H1 (cell line): ENCODE measurements around the gene TRPV4. TPM values are rescaled to one million over a fixed set of nuclear protein-coding genes. Genes with fewer than 3 reads are reported as not detected.

Source experiments
- CTCF ChIA-PET: fragments of 300-600 bp; sonication (Branson Sonifier 250); formaldehyde crosslinking; loops from one replicate; lab custom pipeline; 2021; ENCODE audit not compliant: partially characterized antibody; lab: Charles Lee
- POLR2A ChIA-PET: fragments of 300-600 bp; sonication (Branson Sonifier 250); formaldehyde crosslinking; loops from one replicate; lab custom pipeline; 2021; ENCODE audit warnings: inconsistent platforms; ENCODE audit not compliant: partially characterized antibody; lab: Charles Lee
- DNase-seq, 2 experiments: peaks; one replicate each; pipeline versions ENCODE4 v3.0.0 to v3.0.0-alpha.2; 2010 to 2022; ENCODE audit warnings: low spot score in 2 of 2, low read depth in 1 of 2, mixed read lengths in 1 of 2
- FAIRE-seq: peaks from 2 replicates; lab custom pipeline; 2011; peaks lifted over from hg19 to GRCh38; lab: Jason Lieb, UNC
- H2AFZ ChIP-seq: 2 replicates; pipeline ENCODE4 v1.8.1; 2012; ENCODE audit warnings: low read length, inconsistent platforms
- H2AK5ac ChIP-seq: 2 replicates; pipeline ENCODE4 v1.6.1; 2013; ENCODE audit warnings: low read depth, low read length
- H2BK120ac ChIP-seq: replicated peaks from 2 replicates; pipeline ENCODE3; 2013; ENCODE audit warnings: low read depth, low read length, inconsistent platforms
- H2BK12ac ChIP-seq: 2 replicates; pipeline ENCODE4 v1.6.1; 2013; ENCODE audit warnings: low read depth, low read length
- H2BK15ac ChIP-seq: 2 replicates; pipeline ENCODE4 v1.6.1; 2013; ENCODE audit warnings: low read length
- H2BK20ac ChIP-seq: 2 replicates; pipeline ENCODE4 v1.6.1; 2013; ENCODE audit warnings: low read length
- H2BK5ac ChIP-seq: 2 replicates; pipeline ENCODE4 v1.6.1; 2013; ENCODE audit warnings: low read depth, low read length
- H3K14ac ChIP-seq: 2 replicates; pipeline ENCODE4 v1.6.1; 2013; ENCODE audit warnings: inconsistent platforms; ENCODE audit not compliant: insufficient read length
- H3K18ac ChIP-seq: 2 replicates; pipeline ENCODE4 v1.6.1; 2013; ENCODE audit warnings: low read length; ENCODE audit errors: extremely low read depth
- H3K23ac ChIP-seq: 2 replicates; pipeline ENCODE4 v1.6.1; 2013; ENCODE audit warnings: inconsistent platforms; ENCODE audit not compliant: insufficient read length
- H3K23me2 ChIP-seq: 2 replicates; pipeline ENCODE4 v1.6.1; 2013; ENCODE audit warnings: low read depth, low read length
- H3K27ac ChIP-seq: 2 replicates; pipeline ENCODE4 v1.6.1; 2011; ENCODE audit warnings: low read depth, low read length, inconsistent platforms
- H3K27me3 ChIP-seq, 4 experiments: replicated peaks in 1 of 4; 1 replicate in 1 of 4; 2 replicates in 3 of 4; pipeline versions ENCODE4 v1.6.1 to v1.8.1; 2011 to 2013; ENCODE audit warnings: low read length in 3 of 4, mild to moderate bottlenecking in 3 of 4, inconsistent platforms in 2 of 4, mixed read lengths in 2 of 4, moderate library complexity in 1 of 4; ENCODE audit not compliant: control insufficient read depth in 3 of 4, insufficient read depth in 3 of 4; ENCODE audit errors: extremely low read depth in 1 of 4
- H3K36me3 ChIP-seq, 4 experiments: 2 replicates each; pipeline versions ENCODE4 v1.6.1 to v1.8.1; 2011 to 2013; ENCODE audit warnings: mild to moderate bottlenecking in 4 of 4, low read length in 3 of 4, moderate library complexity in 2 of 4, control low read depth in 1 of 4, inconsistent platforms in 1 of 4; ENCODE audit not compliant: insufficient read depth in 4 of 4, control insufficient read depth in 2 of 4
- H3K4ac ChIP-seq: replicated peaks from 2 replicates; pipeline ENCODE3; 2013; ENCODE audit warnings: low read length, low read depth, mixed read lengths, inconsistent platforms; ENCODE audit not compliant: insufficient read length
- H3K4me1 ChIP-seq, 4 experiments: replicated peaks in 1 of 4; 1 replicate in 1 of 4; 2 replicates in 3 of 4; pipeline versions ENCODE4 v1.6.1 to v1.8.1; 2011 to 2013; ENCODE audit warnings: low read length in 3 of 4, inconsistent platforms in 2 of 4, mixed read lengths in 1 of 4; ENCODE audit not compliant: insufficient read depth in 4 of 4, control insufficient read depth in 3 of 4
- H3K4me2 ChIP-seq, 2 experiments: 2 replicates each; pipeline versions ENCODE4 v1.6.1 to v1.8.1; 2011 to 2013; ENCODE audit warnings: low read depth in 2 of 2, low read length in 2 of 2, control low read depth in 1 of 2, inconsistent platforms in 1 of 2, mild to moderate bottlenecking in 1 of 2; ENCODE audit not compliant: insufficient read depth in 1 of 2
- H3K4me3 ChIP-seq, 4 experiments: fragments of 200-600, 300-600 bp in 1 of 4; sonication (generic), shearing (Covaris generic), sonication (Bioruptor Twin) in 1 of 4; 2 replicates each; pipeline versions ENCODE4 v1.5.1 to v1.8.1; 2011 to 2016; ENCODE audit warnings: low read length in 4 of 4, low read depth in 3 of 4, control low read depth in 2 of 4, inconsistent platforms in 2 of 4, mild to moderate bottlenecking in 2 of 4, mixed read lengths in 1 of 4, moderate library complexity in 1 of 4; ENCODE audit not compliant: insufficient read depth in 2 of 4; ENCODE audit errors: extremely low read depth in 1 of 4
- H3K56ac ChIP-seq: replicated peaks from 2 replicates; pipeline ENCODE3; 2013; ENCODE audit warnings: low read depth, mild to moderate bottlenecking, mixed read lengths, low read length, inconsistent platforms; ENCODE audit not compliant: insufficient read length
- H3K79me1 ChIP-seq: 2 replicates; pipeline ENCODE4 v1.6.1; 2013; ENCODE audit warnings: low read depth, low read length, control low read depth
- H3K79me2 ChIP-seq, 2 experiments: 2 replicates each; pipeline versions ENCODE4 v1.6.1 to v1.8.1; 2012 to 2013; ENCODE audit warnings: low read length in 2 of 2, mild to moderate bottlenecking in 2 of 2, inconsistent platforms in 1 of 2; ENCODE audit not compliant: insufficient read depth in 2 of 2, control insufficient read depth in 1 of 2
- H3K9ac ChIP-seq, 4 experiments: replicated peaks in 1 of 4; 1 replicate in 1 of 4; 2 replicates in 3 of 4; pipeline versions ENCODE4 v1.6.1 to v1.8.1; 2011 to 2013; ENCODE audit warnings: low read depth in 3 of 4, low read length in 3 of 4, control low read depth in 2 of 4, mild to moderate bottlenecking in 2 of 4, moderate library complexity in 2 of 4, inconsistent platforms in 1 of 4; ENCODE audit errors: extremely low read depth in 1 of 4
- H3K9me3 ChIP-seq, 2 experiments: 2 replicates each; pipeline versions ENCODE4 v1.6.1 to v1.8.1; 2012 to 2013; ENCODE audit warnings: mild to moderate bottlenecking in 2 of 2, moderate library complexity in 2 of 2, control low read depth in 1 of 2, inconsistent platforms in 1 of 2, low read depth in 1 of 2, low read length in 1 of 2, mixed read lengths in 1 of 2; ENCODE audit not compliant: insufficient read depth in 2 of 2
- H4K20me1 ChIP-seq, 2 experiments: replicated peaks in 1 of 2; 2 replicates each; pipeline versions ENCODE3 to v1.8.1; 2011 to 2013; ENCODE audit warnings: inconsistent platforms in 2 of 2, low read length in 2 of 2, mild to moderate bottlenecking in 1 of 2; ENCODE audit not compliant: insufficient read depth in 2 of 2, control insufficient read depth in 1 of 2
- H4K5ac ChIP-seq: 2 replicates; pipeline ENCODE4 v1.6.1; 2013; ENCODE audit warnings: low read length, low read depth, mixed read lengths, inconsistent platforms; ENCODE audit not compliant: insufficient read length
- H4K8ac ChIP-seq: 2 replicates; pipeline ENCODE4 v1.8.0; 2013; ENCODE audit warnings: mild to moderate bottlenecking, moderate library complexity, low read length, inconsistent platforms; ENCODE audit not compliant: insufficient read depth; ENCODE audit errors: extremely low read depth
- H4K91ac ChIP-seq: replicated peaks from 2 replicates; pipeline ENCODE3; 2013; ENCODE audit warnings: low read length, mixed read lengths, inconsistent platforms; ENCODE audit not compliant: insufficient read length
- CREB1 ChIP-seq: IDR thresholded peaks from 2 replicates; pipeline ENCODE4 v1.6.1; 2012; ENCODE audit warnings: inconsistent platforms
- GABPA ChIP-seq: IDR thresholded peaks from 2 replicates; pipeline ENCODE4 v1.6.1; 2011; ENCODE audit warnings: mild to moderate bottlenecking, low read length, moderate library complexity, borderline replicate concordance; ENCODE audit not compliant: insufficient read depth
- HDAC2 ChIP-seq, 2 experiments: fragments of 300-600 bp in 1 of 2; sonication (generic) in 1 of 2; IDR thresholded peaks; 2 replicates each; pipeline ENCODE4 v1.6.1; 2011 to 2012; ENCODE audit warnings: low read depth in 2 of 2, low read length in 2 of 2, mild to moderate bottlenecking in 2 of 2, moderate library complexity in 2 of 2, borderline replicate concordance in 1 of 2, inconsistent platforms in 1 of 2
- HDAC6 ChIP-seq: IDR thresholded peaks from one replicate; pipeline ENCODE4 v1.7.1; 2012; ENCODE audit warnings: low read depth, mild to moderate bottlenecking, inconsistent platforms, low read length, moderate library complexity
- SIX5 ChIP-seq: IDR thresholded peaks from 2 replicates; pipeline ENCODE4 v1.6.1; 2011; ENCODE audit warnings: mild to moderate bottlenecking, low read depth, low read length
- SP4 ChIP-seq: IDR thresholded peaks from 2 replicates; pipeline ENCODE4 v1.6.1; 2012; ENCODE audit warnings: low read length, inconsistent platforms
- TCF12 ChIP-seq: IDR thresholded peaks from 2 replicates; pipeline ENCODE4 v1.6.1; 2011; ENCODE audit warnings: low read depth, mild to moderate bottlenecking, low read length
- TEAD4 ChIP-seq: IDR thresholded peaks from 2 replicates; pipeline ENCODE4 v1.6.1; 2012; ENCODE audit warnings: low read depth, low read length, inconsistent platforms, mixed read lengths
- ZNF274 ChIP-seq: IDR thresholded peaks from 2 replicates; pipeline ENCODE4 v1.7.0; 2012; ENCODE audit warnings: low read length, borderline replicate concordance; ENCODE audit errors: extremely low read depth
- whole genome bisulfite sequencing, 2 experiments: shearing (Covaris generic) in 1 of 2; methylation state at CpG; one replicate each; pipeline versions ENCODE4 v1.1.6 to v1.1.7; 2013 to 2015; ENCODE audit warnings: low lambda C conversion rate in 2 of 2, mixed read lengths in 2 of 2, inconsistent platforms in 1 of 2, low coverage in 1 of 2, missing lambda C conversion rate in 1 of 2; ENCODE audit not compliant: insufficient replicate concordance in 2 of 2, insufficient coverage in 1 of 2, insufficient read length in 1 of 2; ENCODE audit errors: extremely low coverage in 1 of 2, missing lambda C conversion rate in 1 of 2; 5-methylcytosine and 5-hydroxymethylcytosine counted together
- polyA plus RNA-seq, 7 experiments: library from polyadenylated mRNA; depleted of rRNA in 3 of 7; stranded (reverse) in 5 of 7; unstranded in 2 of 7; fragments of >200 nt in 5 of 7; fragments of 200-250 nt in 2 of 7; gene quantifications; 1 replicate in 5 of 7; 2 replicates in 1 of 7; 4 replicates in 1 of 7; pipeline versions ENCODE4 v1.2.1 to v1.2.3, GENCODE V29; 2011 to 2013; ENCODE audit warnings: missing spikeins in 2 of 7, mixed read lengths in 2 of 7
- total RNA-seq: library from RNA; stranded (reverse); fragmentation: NEBNext Ultra II Directional; extraction: Animal tissue kit (Norgen Biotek cat#: 25700); gene quantifications from 2 replicates; pipeline ENCODE4 v1.2.1, GENCODE V29; 2021
- TF ChIP-seq, protein P1 (sequence below): IDR thresholded peaks from 2 replicates; pipeline ENCODE4 v1.6.1; 2012; ENCODE audit warnings: inconsistent platforms
- TF ChIP-seq, protein P2 (sequence below): IDR thresholded peaks from 2 replicates; pipeline ENCODE4 v1.6.1; 2011; ENCODE audit warnings: low read depth, mild to moderate bottlenecking, low read length; ENCODE audit not compliant: insufficient read depth

TRPV4 gene
- total and polyA plus RNA-seq, 2 of the 8 experiments (the other 6 are each of a cell fraction or from before 2014, with no cell fraction given), result 2.1 to 6.2 TPM

DNA sequence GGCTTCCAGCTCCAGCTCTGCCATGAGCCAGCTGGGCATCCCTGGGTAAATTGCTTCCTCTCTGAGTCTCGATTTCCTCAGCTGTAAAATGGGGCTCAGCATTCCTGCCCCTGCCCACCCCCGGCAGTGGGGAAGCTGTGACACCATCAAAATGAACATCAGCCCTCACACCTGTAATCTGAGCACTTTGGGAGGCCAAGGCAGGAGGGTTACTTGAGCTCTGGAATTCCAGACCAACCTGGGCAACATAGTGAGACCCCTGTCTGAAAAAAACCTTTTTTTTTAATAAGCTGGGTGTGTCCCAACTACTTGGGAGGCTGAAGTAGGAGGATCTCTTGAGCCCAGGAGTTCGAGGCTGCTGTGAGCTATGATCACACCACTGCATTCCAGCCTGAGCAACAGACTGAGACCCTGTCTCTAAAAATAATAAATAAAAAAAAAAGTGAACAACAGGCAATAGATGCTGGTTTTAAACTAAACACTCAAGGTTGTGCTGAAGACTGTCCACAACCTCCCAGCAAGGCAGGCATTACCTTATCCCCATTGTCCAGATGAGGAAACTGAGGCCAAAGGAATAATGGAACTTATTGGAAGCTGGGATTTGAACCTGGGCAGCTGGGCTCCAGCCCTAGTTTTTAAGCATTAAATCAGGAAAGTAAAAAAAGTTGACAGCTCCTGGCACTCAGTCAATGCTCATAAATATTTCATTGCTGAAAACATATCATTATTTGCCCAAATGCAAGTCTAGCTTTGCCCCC, 4.3 kb downstream of the TRPV4 start:
- no peaks in the 10 kb centered on the region; the same call in 1 of the 2 replicates for H3K79me1 ChIP-seq
- DNase-seq, result no peak
- H4K5ac ChIP-seq, result no peak overlapping the region
- no peak overlapping the region for H2BK12ac ChIP-seq
- H3K36me3 ChIP-seq, result no peaks in the 10 kb centered on the region
- H2BK120ac ChIP-seq, result no peak overlapping the region
- H3K4me1 ChIP-seq, result peaks cover 0 to 6% (median 1%) of the 10 kb centered on the region in 4 experiments; a peak in 3 of 7 replicates
- no peak overlapping the region for H4K91ac ChIP-seq
- no peak overlapping the region for H2AK5ac ChIP-seq
- H4K20me1 ChIP-seq, result no peaks in the 10 kb centered on the region
- no peak for FAIRE-seq
- POLR2A ChIA-PET, result interaction anchor here (0.6 to 1.2 kb wide), 2 partner anchors 8 to 10 kb away, joined by 3 read pairs; no protein-coding TSS in a partner anchor
- no peak overlapping the region for H4K8ac ChIP-seq
- no peaks in the 10 kb centered on the region; a peak in 1 of 7 replicates for H3K27me3 ChIP-seq
- no peaks in the 10 kb centered on the region for H3K79me2 ChIP-seq
- H2BK20ac ChIP-seq, result no peak overlapping the region
- H3K9ac ChIP-seq, result no peak overlapping the region
- WGBS, 2 experiments, result 83% methylated on average over 3 of the region's 3 CpGs; no CpG with 5 or more reads in 1 of the 2 experiments
- no peaks in the 10 kb centered on the region for H3K9me3 ChIP-seq
- H3K14ac ChIP-seq, result no peak overlapping the region
- H3K56ac ChIP-seq, result no peak overlapping the region
- H2BK15ac ChIP-seq, result no peak overlapping the region
- no peak overlapping the region for H3K18ac ChIP-seq
- H3K4me3 ChIP-seq, result no peak overlapping the region
- no peak overlapping the region for H2BK5ac ChIP-seq
- no peak overlapping the region for H2AFZ ChIP-seq
- no peak overlapping the region for H3K4me2 ChIP-seq
- CTCF ChIA-PET, result interaction anchor here (0.6 to 9.4 kb wide), 9 partner anchors 8 to 99 kb away, joined by 3 to 92 read pairs (median 6); no protein-coding TSS in a partner anchor
- H3K23ac ChIP-seq, result no peak overlapping the region
- H3K27ac ChIP-seq, result no peak overlapping the region
- H3K23me2 ChIP-seq, result peaks cover 1% of the 10 kb centered on the region; the same call in 1 of the 2 replicates
- H3K4ac ChIP-seq, result no peak overlapping the region
- TF ChIP-seq SIX5, result no peak
- TF ChIP-seq ZNF274, result no peak
- TF ChIP-seq TEAD4, result no peak
- TF ChIP-seq, protein P1, sequence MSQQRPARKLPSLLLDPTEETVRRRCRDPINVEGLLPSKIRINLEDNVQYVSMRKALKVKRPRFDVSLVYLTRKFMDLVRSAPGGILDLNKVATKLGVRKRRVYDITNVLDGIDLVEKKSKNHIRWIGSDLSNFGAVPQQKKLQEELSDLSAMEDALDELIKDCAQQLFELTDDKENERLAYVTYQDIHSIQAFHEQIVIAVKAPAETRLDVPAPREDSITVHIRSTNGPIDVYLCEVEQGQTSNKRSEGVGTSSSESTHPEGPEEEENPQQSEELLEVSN, result no peak
- TF ChIP-seq CREB1, result no peak
- TF ChIP-seq HDAC6, result no peak
- TF ChIP-seq HDAC2 (IDR thresholded peaks at IDR 0.05; ENCODE audit: borderline replicate concordance in 1 of 2, low read depth in 2 of 2, low read length in 2 of 2), result no peak
- TF ChIP-seq GABPA, result no peak
- no peak for TF ChIP-seq TCF12
- TF ChIP-seq, protein P2, sequence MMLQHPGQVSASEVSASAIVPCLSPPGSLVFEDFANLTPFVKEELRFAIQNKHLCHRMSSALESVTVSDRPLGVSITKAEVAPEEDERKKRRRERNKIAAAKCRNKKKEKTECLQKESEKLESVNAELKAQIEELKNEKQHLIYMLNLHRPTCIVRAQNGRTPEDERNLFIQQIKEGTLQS, result no peak
- no peak for TF ChIP-seq SP4
